GDM1 (cell line): ENCODE measurements around the gene RFT1.
"Not testable (repeated sequence)": the region's sequence is repeated elsewhere in the genome, so short reads cannot be mapped to it uniquely, and the experiment has no call there.

Experiments used
- DNase-seq: peaks from one replicate; lab custom pipeline; 2025; lab: John Stamatoyannopoulos, UW

Gene RFT1

DNA sequence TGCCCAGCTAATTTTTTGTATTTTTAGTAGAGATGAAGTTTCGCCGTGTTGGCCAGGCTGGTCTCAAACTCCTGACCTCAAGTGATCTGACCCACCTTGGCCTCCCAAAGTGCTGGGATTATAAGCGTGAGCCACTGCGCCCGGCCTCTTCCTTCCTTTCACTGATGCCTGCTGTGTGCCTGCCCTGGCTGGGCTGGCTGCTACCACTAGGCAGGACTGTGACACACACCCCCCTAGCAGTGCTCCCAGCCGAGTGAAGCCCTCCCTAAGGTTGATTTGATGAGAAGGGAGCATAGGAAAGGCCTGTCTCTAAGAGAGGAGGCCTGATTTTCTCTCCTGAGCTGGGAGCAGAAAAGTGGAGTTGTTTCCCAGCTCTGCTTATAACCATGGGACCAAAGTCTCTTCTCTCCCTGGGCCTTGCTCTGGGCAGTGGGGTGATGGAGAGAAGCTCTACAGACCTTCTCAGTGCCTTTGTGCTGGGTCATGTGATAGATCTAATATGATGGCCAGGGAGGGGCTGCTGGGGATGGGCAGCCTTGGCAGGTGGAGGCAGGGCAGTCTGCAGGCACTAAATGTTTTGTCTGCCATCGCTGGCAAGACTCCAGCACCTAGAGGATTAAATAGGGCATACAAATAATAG lies 64.3 kb downstream of the RFT1 start:
- DNase-seq: no peak

DNA sequence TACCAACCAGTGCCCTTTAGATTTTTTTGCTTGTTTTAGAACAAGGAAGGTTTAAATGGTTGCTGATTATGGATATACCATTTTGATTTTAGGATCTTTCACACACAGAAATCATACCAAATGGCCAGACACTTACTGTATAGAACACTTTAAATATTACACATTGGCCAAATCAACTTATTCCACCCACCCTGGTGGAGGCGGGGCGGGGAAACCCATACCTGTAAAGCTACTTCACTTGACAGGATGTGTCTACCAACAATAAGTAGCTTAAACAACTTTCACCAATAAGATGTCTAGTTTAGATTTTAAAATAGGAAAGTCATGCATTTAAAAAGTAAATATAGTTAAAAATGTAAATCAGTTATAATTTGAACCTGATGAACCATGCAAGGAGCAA lies 67.3 kb downstream of the RFT1 start:
- no peak for DNase-seq

DNA sequence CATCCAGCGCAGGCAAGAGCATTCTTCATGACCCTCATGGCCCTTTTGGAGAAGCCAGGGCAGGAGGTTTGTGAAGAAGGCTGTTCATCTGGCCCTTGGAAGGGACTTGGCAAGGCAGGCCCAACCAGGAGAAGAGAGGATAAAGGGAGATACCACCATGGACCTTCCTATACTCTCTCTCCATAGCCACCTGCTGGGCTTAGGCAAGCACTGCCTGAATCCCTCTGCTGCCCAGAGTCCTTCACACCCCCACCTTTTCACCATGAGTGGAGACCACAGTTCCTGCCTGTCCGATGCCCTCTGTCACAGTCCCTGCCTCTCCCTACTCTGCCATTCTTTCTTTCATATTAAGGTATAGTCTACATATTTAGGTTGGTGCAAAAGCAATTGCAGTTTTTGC lies 73.8 kb downstream of the RFT1 start:
- DNase-seq: no peak

DNA sequence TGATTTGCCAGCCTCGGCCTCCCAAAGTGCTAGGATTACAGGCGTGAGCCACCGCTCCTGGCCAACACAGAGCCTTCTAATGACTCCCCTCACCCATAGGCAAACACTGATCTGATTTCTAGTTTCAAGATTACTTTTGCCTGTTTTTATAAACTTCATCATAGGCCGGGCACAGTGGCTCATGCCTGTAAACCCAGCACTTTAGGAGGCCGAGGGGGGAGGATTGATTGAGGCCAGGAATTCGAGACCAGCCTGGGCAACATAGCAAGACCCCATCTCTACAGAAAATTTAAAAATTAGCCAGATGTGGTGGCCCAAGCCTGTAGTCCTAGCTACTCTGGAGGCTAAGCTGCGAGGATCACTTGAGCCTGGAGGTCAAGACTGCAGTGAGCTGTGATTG lies 76.0 kb downstream of the RFT1 start:
- not testable (repeated sequence) for DNase-seq

DNA sequence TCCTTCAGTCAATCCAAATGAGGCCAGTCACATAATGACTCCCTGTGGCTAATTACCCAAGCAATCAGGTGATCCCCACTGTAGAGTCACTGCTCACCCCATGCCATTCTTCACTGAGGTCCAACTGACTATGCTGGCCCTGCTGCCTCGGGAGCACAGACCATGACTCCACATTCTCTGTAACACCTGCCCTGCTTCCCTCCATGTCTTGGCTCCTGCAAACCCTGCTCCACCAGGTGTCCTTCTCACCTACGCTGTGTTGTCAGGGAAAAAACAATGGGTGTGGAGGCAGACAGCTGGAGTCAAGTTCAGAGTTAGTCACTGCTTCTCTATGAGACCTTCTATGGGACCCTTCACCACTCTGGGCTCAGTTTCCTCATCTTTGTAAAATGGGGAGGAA lies 78.3 kb downstream of the RFT1 start:
- DNase-seq: no peak

DNA sequence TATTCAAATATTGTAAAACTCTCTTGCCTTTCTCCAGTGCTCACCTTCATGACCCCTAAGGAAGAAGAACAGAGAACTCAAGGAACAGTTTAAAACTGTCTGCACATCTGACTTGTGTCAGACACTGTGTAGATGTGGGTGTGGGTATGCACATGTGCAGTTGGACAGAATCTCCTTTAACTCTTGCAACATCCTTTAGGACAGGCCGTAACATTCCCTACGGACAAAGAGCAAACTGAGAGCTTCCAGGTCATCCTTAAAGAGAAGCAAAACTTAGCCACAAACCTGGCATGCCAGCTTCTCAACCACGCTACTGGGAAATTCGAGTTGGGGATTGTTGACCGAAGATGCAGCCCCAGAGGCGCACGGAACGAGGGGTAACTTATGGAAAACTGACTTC lies 80.2 kb downstream of the RFT1 start:
- DNase-seq: no peak

DNA sequence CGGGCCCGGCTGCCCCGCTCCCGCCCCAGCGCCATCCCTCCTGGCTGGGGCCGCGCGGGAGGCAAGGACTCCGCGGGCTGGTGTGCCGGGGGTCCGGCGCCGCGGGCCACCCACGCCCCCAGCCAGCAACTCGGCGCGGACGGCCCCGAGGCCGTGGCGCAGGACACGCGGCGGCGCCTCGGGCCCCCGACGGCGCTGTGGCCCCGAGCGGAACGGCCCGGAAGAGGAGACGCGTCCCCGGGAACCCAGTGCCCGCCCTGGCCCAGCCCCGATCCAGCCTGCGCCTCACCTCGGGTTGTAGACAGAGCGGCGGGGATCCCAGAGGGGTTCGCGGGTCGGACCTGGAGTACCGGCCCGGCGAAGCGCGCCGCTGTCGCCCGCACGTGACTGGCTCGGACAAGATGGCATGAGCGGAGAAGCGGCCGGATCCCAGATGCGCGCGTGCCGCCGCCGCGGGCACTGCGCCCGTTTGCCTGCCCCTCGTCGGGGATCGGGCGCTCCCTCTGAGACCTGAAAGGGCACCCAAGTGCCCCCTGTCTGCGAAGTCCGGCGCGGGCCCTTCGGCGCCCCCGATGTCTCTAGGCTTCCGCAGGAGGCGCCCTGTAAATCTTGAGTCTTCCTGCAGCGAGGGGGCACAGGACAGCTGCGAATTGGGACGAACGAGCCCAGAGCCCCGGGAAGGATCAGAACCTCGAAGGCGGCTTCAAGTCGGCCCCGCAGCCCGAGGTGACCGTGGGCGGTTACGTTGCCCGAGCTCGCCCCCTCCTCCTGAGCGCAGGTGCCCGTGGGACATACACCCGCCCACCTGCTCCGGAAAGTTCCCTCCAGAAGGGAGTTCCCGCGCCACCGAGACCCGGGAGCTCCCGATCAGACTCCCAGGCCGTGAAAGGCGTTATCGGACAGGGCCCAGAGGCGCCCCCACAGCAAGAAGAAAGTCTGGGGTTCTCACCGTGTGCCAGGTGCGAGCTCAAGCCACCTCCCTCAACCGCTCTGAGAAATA lies 83.8 kb downstream of the RFT1 start:
- no peak for DNase-seq

DNA sequence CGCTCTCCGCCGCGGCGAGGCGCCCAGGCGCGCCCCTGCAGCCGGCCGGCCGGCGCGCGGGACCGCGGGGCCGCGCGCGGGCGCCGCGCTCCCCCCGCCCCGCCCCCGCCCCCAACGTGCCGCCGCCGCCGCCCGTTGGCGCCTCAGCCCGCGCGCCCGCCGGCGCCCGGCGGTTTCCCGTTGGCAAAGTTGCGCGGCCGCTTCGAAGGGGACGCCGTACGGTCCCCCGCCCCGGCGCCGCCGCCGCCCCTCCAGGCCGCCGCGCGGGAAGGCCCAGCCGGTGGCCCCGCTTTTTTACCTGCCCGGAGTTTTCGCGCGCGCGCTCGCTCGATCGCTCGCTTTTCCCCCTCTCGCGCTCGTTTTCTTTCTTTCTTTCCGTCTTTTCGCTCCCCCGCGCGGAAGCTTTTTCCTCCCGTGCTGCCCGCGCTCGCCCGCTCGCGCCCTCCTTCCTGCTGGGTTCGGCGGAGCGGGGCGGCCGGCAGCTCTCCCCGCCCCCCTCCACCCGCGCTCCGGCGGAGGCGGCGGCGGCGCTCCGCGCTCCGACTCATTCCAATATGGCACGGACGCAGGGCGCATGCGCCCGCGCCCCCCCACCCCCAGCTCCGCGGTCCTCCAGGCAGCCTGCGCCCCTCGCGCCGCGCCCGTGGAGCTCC lies 84.6 kb downstream of the RFT1 start, which contains the start of gene SFMBT1:
SFMBT1 (minus strand) TSS at position 556 of the 653 bp plus-strand sequence. CDS start 76,945 bp downstream, outside the sequence.
- peak; percentile 47 for DNase-seq

DNA sequence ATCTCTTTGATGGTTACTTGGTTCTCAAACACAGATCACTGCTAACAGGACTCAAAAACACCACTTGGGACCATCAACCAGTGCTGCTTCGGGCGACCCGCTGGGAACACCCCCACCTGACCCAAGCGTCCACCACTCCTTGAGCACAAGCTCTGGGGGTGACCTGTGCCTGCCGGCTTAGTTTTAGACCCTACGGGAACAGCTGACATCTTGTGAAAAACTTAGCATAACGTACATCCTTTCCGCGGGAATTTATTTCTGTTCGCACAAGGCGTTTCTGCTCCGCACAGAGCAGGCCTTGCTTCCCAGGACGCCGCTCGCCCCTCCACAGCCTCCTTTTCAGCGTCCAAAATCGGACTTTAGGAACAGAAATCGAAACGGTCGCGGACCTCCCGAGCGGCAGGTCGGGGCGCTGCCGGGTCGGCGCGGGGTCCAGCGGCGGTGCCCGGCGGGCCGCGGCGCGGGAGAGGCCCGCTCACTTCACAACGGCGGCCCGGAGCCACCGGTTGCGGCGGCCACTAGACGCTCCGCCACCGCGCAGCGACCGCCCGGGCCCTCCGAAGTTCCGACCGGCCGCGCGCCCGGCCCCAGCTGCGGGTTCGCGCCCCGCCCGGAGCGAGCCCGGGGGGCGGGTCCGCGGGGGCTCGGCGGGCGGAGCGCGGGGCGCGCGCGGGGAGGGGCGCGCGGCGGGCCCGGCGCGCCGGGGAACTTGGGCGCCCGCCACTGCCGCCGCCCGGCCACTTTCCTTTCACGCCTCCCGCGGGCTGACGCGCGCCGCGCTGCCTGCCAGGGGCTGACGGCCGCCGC lies 85.3 kb downstream of the RFT1 start:
- peak; percentile 35 for DNase-seq

DNA sequence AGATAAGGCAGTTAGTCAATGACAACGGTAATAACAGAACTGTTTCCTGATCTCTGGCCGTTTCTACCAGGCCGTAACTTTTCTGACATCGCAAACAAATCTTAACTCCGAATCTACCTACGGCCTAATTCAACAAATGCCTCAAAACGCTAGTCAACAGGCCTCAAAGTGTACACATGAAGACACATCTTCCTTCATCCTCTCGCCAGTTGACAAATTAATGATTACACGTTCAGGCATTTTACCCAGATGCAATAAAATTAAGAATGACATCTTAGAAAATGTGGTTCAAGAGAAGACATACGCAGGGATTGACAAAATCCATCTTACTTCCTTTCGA lies 85.9 kb downstream of the RFT1 start:
- no peak for DNase-seq

DNA sequence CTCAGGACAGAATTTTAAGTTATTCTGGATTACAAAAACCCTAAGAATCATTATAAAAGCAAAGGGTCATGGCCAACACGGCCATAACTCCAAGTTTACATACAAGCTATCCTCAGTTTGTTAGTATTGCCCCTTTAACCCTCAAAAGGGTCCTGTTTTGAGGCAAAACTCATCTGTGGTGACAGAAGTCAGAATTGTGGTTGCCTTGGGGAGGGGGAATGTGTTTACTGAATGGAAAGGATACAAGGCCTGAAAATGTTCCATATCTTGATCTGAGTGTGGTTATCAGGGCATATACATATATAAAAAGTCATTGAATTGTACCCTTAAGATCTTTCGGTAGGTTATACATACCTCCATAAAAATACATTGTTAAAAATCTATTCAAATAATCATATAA lies 86.5 kb downstream of the RFT1 start:
- DNase-seq: no peak

DNA sequence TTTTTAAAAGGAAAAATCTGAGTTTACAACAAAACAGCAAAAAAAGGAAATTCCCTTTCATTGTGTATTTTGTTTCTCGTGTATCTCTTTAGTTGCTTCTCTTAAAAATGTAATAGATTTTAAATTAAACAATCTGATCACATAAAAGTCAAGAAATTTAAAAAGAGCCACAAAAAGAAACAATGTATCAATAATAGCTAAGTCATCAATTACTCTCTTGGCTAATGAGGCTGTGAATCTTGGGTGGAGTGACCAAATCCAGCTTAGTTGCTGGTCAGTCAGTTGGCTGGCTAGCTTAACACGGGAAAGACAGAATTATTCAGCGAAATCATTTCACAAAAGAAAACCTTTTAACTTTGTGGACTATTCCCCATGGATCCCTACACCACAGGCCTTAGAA lies 87.6 kb downstream of the RFT1 start:
- no peak for DNase-seq

DNA sequence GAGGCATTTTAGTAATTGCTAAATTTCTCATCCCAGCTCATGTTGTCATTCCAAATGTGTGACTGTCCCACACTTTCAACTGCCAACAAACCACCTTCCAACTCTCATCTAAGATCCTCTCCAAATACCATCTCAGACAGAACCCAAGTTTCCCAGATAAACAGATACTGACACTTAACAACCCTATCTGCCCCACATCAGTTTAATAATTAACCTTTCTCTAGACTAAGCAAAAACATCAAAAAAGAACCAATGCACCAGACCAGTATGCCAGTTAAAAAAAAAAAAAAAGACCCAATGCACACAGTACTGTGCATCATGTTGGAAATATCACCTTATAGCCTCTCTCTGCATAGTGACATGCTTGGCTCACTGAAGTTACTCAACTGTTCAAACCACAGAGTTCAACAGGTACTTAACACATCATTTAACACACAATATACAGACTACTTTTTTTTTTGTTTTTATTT lies 89.8 kb downstream of the RFT1 start:
- DNase-seq: no peak

DNA sequence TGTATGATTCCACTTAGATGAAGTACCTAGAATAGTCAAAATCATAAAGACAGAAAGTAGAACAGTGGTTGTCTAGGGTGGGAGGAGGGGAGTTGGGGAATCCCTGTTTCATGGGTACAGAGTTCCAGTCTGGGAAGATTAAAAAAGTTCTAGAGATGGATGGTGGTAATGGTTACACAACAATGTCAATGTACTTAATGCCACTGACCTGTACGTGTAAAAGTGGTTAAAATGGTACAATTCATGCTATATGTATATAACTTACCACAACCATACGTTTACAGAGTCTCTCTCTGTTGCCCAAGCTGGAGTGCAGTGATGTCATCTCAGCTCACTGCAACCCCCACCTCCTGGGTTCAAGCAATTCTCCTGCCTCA lies 90.9 kb downstream of the RFT1 start:
- no peak for DNase-seq

DNA sequence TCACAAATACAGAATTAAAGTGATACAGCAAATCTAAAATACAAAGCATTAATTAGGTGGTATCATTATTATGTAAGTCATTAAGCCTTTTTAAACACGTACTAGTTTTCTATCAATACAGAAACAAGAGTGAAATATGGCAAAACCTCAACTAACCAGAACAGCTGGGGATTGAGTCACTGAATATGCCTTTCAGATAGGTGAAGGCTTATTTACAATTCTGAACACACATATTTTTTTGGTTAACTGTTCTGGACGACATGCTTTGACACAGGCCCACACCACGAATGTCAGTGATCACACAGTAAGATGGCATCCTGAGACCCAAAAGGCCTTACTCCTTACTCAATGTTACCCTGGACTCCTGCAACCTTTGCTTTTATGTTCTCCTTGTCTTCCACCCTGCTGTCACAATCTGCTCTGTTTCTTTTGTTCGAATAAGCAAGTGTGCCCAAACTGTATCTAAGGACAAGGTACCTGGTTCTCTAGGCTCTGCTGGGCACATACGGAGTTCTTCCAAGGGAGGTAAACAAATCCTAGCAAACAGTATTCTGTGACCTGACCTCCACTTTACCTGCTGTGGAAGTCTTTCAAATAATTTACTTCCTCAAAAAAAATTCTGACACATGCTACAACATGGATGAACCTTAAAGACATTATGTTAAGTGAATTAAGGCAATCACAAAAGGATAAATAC lies 91.4 kb downstream of the RFT1 start:
- DNase-seq: no peak
